Activated naive CD8-positive, alpha-beta T cell treated with anti-CD3 and anti-CD28 coated beads, Interleukin-2, amount 50 U/mL, for 24 hours (primary cell): ENCODE results near the gene GPR183.

Experiments used
- ATAC-seq: fragments of 150-1000 bp; cut with Tn5 transposase; one replicate; pipeline ENCODE4 v1.10.0; 2021
- DNase-seq: peaks from one replicate; pipeline ENCODE4 v3.0.0; 2021
- H3K27ac Mint-ChIP-seq: one replicate; pipeline ENCODE4 v1.8.0; 2021; ENCODE audit warnings: mild to moderate bottlenecking, mixed read lengths
- H3K27me3 Mint-ChIP-seq: one replicate; pipeline ENCODE4 v1.8.0; 2021; ENCODE audit warnings: mixed read lengths
- H3K36me3 Mint-ChIP-seq: one replicate; pipeline ENCODE4 v1.8.0; 2021; ENCODE audit warnings: low read depth, mixed read lengths
- H3K4me1 Mint-ChIP-seq: one replicate; pipeline ENCODE4 v1.8.0; 2021; ENCODE audit warnings: mixed read lengths
- H3K4me3 Mint-ChIP-seq: one replicate; pipeline ENCODE4 v1.8.0; 2021; ENCODE audit warnings: mild to moderate bottlenecking, moderate library complexity, mixed read lengths
- H3K9me3 Mint-ChIP-seq: one replicate; pipeline ENCODE4 v1.8.0; 2021; ENCODE audit warnings: mixed read lengths

The GPR183 gene

DNA sequence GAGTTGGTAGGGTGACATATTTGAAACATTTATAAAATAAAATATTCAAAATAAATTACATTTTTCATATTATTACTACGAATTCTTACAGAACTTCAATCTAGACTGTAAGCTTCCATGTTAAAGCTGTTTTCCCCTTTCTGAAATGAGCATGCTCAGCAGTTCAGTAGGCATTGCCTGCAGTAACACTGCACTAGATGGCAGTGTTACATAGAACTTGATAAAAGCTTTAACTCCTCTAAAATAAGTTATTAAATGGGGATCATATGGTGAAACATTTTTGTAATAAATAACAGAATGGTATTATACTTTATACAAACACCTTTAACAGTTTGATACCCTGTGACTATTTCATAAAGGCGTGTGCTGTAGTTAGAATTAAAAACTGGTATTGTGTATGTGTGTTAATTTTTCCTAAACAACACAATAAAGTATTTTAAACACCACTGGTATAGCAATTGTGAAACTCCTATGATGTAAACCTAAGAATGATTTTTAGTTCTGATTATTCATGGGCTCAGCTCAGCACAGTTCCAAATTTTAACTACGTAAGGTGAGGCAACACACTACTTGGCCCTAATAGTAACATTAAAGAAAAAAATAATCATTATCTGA lies 37.5 kb downstream of the GPR183 start:
- DNase-seq = no peak
- Mint-ChIP-seq H3K27ac (peak overlapping the region; percentile 85), H3K4me1 (peaks cover 76% of the 10 kb centered on the region), H3K4me3 (no peak overlapping the region), H3K9me3 (peaks cover 8% of the 10 kb centered on the region), H3K36me3 (peaks cover 39% of the 10 kb centered on the region), H3K27me3 (no peaks in the 10 kb centered on the region)
- ATAC-seq = peak; percentile 69

DNA sequence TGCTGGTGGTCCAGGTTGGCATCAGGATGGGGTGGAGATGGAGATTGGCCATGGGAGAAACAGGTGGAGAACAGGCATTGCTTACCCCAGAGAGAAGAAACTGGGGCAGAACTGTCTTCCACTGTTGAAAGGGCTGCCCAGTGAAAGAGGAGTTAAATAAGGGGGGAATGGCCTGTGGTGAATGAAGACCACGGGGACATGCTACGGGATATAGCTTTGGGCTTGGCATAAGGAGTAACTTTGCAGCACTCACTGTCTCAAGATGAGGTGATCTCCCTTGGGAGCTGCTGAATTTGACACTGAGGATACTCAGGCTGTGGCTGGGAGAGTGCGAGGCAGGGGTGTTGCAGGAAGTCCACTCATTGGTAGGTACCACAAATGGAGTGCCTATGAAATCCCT lies 38.4 kb downstream of the GPR183 start:
- H3K27me3 Mint-ChIP-seq = no peaks in the 10 kb centered on the region
- peaks cover 77% of the 10 kb centered on the region for H3K4me1 Mint-ChIP-seq
- no peak for ATAC-seq

DNA sequence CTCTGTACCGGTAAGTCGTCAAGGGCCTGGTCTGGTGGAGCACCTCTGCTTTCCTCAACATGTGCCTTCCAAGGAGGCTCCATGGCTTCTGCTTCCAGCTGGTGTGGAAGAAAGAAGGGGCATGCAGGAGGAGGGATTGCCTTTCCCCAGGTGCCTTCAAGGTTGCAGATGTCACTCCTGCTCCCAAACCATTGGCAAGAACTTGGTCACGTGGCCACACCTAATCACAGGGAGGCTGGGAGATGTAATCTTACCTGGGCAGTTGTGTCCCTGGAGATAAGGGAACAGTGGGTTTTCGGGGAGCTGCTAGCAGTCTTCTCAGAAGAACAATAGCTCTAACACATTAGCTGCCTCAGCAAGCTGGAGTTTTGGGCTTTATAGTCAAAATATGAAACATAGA lies 39.3 kb downstream of the GPR183 start:
- Mint-ChIP-seq H3K9me3 (peaks cover 8% of the 10 kb centered on the region), H3K27me3 (no peaks in the 10 kb centered on the region), H3K36me3 (peaks cover 32% of the 10 kb centered on the region), H3K27ac (no peak overlapping the region), H3K4me1 (peaks cover 77% of the 10 kb centered on the region), H3K4me3 (no peak overlapping the region)
- no peak for ATAC-seq
- DNase-seq = no peak

More for the DNA sequence above, 38.4 kb downstream of the GPR183 start:
- H3K4me3 Mint-ChIP-seq = no peak overlapping the region
- peaks cover 37% of the 10 kb centered on the region for H3K36me3 Mint-ChIP-seq
- H3K27ac Mint-ChIP-seq = no peak overlapping the region
- peaks cover 8% of the 10 kb centered on the region for H3K9me3 Mint-ChIP-seq
- DNase-seq = no peak

DNA sequence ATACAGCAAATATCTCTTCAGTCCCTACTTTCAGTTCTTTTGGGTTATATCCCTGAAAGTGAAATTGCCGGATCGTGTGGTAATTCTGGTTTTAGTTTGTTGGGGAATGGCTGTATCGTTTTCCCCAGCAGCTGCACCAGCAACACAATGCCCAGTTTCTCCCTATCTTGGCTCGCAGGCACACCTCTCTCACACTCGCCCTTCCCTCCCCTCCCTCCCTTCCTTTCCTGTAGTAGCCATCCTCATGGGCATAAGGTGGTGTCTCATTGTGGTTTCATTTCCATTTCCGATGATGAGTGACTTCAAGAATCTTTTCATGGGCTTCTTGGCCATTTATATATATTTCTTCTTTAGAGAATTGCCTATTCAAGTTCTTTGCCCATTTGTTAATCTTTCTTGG lies 40.4 kb downstream of the GPR183 start:
- DNase-seq (no peak), ATAC-seq (no peak)
- no peak overlapping the region for H3K27ac Mint-ChIP-seq
- no peak overlapping the region for H3K4me3 Mint-ChIP-seq
- H3K4me1 Mint-ChIP-seq = peaks cover 73% of the 10 kb centered on the region
- peaks cover 24% of the 10 kb centered on the region for H3K36me3 Mint-ChIP-seq
- H3K9me3 Mint-ChIP-seq = no peaks in the 10 kb centered on the region
- no peaks in the 10 kb centered on the region for H3K27me3 Mint-ChIP-seq

DNA sequence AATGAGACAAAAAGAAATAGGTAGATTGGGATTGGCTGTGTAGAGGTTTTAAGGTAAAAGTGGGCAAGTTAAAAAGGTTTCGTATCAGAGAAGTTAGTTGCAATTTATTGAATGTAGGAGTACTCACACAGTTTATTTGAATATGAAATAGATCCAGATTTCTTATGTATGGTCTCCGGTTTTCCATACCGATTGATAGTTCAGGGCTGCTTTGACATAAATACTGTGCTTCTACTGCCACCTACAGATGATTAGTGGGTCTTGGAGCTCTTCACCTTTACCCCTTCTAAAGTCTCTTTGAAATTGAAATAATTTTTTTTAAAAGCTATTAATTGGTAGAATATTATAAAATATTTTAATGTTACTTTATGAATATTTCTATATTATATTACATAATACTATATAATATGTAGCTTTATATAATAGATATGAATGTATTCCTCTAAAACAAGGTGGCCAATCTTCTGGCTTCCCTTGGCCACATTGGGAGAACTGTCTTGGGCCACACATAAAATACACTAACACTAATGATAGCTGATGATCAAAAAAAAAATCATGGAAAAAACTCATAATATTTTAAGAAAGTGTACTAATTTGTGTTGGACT lies 41.3 kb downstream of the GPR183 start:
- peak; percentile 64 for ATAC-seq
- no peak for DNase-seq
- Mint-ChIP-seq H3K9me3 (no peaks in the 10 kb centered on the region), H3K4me3 (peak overlapping the region; percentile 25), H3K27me3 (no peaks in the 10 kb centered on the region), H3K36me3 (peaks cover 15% of the 10 kb centered on the region), H3K27ac (peak overlapping the region; percentile 89), H3K4me1 (peaks cover 71% of the 10 kb centered on the region)

DNA sequence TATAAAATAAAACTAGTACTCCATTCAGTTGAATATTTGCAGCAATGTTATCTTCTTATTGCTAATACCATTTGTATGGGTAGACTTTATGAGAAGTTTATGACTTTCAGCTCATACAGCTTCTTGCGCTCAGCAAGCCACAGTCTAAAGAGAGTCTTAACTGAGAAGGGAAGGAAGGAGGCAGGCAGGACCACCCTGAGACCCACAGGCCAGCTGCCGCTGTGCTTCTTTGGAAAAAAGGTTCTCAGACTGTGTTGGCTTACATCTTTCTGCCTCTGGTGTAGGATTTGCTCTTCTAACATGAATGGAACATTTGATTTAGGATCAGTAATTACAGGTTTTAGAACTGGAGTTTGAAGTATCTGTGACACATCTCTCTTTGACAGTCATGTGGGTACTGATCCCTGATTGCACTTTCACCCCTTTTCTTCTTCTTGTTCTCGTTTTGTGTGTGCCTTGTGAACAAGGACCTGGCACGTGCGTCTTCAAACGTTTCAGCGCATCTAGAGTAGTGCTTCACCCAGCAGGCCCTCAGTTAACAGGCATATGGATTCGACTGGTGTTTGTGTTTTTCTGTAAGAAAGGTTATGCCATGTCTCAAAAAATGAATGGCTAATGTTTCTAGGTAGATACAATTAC lies 41.9 kb downstream of the GPR183 start:
- Mint-ChIP-seq H3K4me3 (peak overlapping the region; percentile 25), H3K9me3 (no peaks in the 10 kb centered on the region), H3K4me1 (peaks cover 70% of the 10 kb centered on the region)

DNA sequence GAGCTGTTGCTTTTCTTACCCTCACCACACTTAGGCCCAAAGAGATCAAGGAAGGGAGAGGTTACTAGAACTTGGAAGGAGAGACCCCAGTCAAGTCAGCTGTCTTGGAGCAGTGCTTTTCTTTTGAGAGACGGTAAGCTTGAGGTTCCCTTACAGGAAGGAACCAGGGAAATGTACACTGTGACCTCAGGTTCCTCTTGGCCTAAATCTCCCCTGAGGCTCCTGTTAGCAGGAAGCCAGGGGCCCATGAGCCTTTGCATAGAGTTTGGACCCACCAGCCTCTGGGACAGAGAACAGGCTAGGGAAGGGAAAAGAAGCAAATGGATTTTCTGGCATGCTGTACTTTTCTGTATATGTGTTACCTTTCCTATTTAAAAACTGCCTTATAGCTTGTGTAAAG lies 43.1 kb downstream of the GPR183 start:
- H3K4me3 Mint-ChIP-seq = no peak overlapping the region
- H3K4me1 Mint-ChIP-seq = peaks cover 72% of the 10 kb centered on the region
- peak overlapping the region; percentile 89 for H3K27ac Mint-ChIP-seq
- no peaks in the 10 kb centered on the region for H3K9me3 Mint-ChIP-seq
- DNase-seq (no peak), ATAC-seq (no peak)
- peaks cover 18% of the 10 kb centered on the region for H3K36me3 Mint-ChIP-seq
- H3K27me3 Mint-ChIP-seq = no peaks in the 10 kb centered on the region

More for the DNA sequence above, 41.9 kb downstream of the GPR183 start:
- H3K27me3 Mint-ChIP-seq = no peaks in the 10 kb centered on the region
- peak overlapping the region; percentile 89 for H3K27ac Mint-ChIP-seq
- ATAC-seq (peak; percentile 55), DNase-seq (no peak)
- peaks cover 14% of the 10 kb centered on the region for H3K36me3 Mint-ChIP-seq

DNA sequence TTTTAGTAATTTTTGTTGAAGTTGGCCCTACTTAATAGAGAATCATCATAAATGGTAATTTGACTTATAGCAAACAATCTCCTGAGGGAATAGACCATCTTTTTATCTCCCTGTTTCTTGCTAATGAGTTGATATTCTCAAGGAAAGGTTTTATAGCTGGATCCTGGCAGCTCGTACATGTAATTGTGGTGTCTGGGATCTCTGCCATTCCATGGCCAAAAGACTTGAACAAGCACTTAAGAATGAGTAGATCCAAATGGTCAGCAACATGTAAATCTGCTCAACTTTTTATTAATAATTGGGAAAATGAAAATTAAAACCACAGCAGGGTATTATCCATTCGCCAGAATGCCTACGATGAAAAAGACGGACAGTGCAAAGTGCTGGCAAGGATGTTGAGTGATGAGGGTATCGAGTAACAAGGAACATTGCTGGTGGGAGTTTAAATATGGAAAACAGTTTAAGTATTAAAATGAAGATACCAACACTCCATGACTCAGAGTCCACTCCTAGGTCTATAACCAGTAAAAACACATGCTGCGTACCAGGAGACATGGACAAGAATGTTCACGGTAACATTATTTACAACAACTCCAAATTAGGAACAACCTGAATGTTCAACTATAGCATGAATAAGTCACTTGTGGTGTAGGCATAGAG lies 43.9 kb downstream of the GPR183 start:
- Mint-ChIP-seq H3K27ac (peak overlapping the region; percentile 50), H3K4me3 (no peak overlapping the region), H3K9me3 (no peaks in the 10 kb centered on the region), H3K27me3 (no peaks in the 10 kb centered on the region), H3K4me1 (peaks cover 74% of the 10 kb centered on the region), H3K36me3 (peaks cover 18% of the 10 kb centered on the region)
- DNase-seq (no peak), ATAC-seq (no peak)

DNA sequence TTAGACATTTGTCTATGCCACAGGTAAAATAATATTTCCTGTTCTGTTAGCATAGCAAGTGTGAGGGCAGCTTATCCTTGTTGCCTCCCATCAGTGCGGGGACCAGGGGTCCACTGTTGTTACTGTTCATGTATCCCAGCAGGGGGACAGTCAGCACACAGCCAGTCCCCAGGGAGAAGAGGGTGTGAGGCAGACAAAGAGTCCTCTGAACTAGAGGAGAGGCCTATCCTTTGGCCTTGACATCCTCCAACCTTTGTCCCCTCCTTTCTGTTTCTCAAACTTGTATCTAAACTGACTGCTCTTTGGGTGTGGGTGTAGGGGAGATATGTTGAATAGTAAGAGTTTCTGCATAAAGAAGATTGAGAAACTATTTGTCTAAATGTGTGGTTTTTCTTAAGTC lies 46.1 kb downstream of the GPR183 start:
- Mint-ChIP-seq H3K4me1 (peaks cover 83% of the 10 kb centered on the region), H3K36me3 (peaks cover 25% of the 10 kb centered on the region)
- no peak for ATAC-seq

DNA sequence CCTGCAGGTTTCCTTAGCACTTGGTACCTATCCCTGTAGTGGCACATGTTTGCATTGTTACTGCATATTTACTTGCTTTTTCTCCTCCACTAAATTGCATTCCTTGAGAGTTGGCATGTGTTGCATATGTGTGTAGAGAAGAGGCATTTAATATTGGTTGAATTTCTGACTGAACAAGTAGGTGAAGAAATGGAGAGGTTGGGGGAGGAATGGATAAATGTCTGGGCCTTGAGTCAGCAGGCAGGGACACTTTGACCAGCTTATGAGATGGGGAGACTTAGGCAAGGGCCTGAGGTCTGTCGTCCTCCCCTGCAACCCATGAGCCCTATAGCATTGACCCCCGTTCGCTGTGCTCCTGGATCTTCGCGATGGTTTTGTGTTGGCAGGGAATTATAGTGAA lies 47.0 kb downstream of the GPR183 start:
- Mint-ChIP-seq H3K27me3 (no peaks in the 10 kb centered on the region), H3K4me1 (peaks cover 85% of the 10 kb centered on the region), H3K36me3 (peaks cover 26% of the 10 kb centered on the region), H3K4me3 (peak overlapping the region; percentile 96), H3K9me3 (no peaks in the 10 kb centered on the region), H3K27ac (peak overlapping the region; percentile 98)
- no peak for DNase-seq
- ATAC-seq = no peak

More for the DNA sequence above, 46.1 kb downstream of the GPR183 start:
- Mint-ChIP-seq H3K4me3 (no peak overlapping the region), H3K27me3 (no peaks in the 10 kb centered on the region), H3K9me3 (no peaks in the 10 kb centered on the region), H3K27ac (peak overlapping the region; percentile 55)
- DNase-seq = no peak

DNA sequence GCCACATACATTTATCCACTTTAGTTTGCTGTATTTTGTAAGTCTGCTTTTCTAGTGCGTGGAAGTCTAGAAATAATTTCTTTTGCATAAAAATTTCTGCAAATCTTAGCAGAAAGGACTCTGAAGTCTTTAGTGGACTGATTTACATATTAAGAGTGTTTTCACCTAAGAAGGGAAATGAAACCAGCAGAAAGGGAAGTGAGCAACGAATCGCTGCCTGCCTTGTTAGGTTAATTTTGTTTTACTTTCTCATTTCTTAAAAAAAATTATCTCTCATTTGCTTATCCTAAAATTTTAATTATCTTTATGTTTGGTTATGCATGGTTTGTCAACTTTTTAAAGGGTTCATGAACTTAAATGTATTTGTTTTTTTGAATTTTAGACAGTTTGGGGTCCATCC lies 48.3 kb downstream of the GPR183 start:
- Mint-ChIP-seq H3K36me3 (peaks cover 36% of the 10 kb centered on the region), H3K9me3 (no peaks in the 10 kb centered on the region), H3K27ac (peak overlapping the region; percentile 98), H3K4me3 (peak overlapping the region; percentile 96), H3K4me1 (peaks cover 82% of the 10 kb centered on the region), H3K27me3 (no peaks in the 10 kb centered on the region)
- DNase-seq = no peak
- no peak for ATAC-seq

DNA sequence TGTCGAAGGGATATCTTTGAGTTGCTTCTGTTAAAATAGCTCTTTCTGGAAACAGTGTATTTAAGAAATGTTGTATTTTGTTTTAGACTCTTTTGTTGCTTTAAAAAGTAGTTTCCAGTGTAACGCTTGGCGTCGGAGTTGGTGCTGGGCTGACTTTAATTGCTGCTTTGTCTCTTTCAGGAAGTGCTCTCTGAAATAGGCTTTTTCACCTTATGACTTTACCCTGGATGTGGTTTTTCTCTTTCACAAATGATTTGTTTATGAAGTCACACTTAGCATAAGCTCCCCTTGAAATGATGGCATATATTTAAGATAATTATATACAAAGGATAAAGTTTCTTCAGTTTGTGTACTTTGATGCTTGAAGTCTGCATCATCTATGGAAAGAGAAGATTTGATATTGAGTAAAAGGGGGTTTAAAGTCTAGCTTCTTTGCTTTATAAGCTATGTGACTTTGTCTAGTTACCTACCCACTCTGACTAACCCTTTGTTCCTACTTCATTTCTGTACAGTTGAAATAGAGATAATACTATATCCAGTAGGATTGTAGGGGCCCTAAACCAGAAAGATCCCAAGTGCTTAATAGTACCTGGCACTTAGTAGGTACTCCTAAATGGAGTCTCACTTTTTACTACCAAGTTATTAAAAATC lies 48.9 kb downstream of the GPR183 start, which contains the start of gene GPR18:
Gene GPR18, minus strand, starts transcription at position 170 of the 651 bp plus-strand sequence. CDS start 2,507 bp downstream, outside the sequence.
- peaks cover 80% of the 10 kb centered on the region for H3K4me1 Mint-ChIP-seq
- ATAC-seq (peak; percentile 67), DNase-seq (no peak)
- H3K27ac Mint-ChIP-seq = peak within 1 kb of the TSS; percentile 98
- H3K9me3 Mint-ChIP-seq = no peaks in the 10 kb centered on the region
- H3K4me3 Mint-ChIP-seq = peak within 1 kb of the TSS; percentile 96
- H3K36me3 Mint-ChIP-seq = peaks cover 35% of the 10 kb centered on the region
- no peaks in the 10 kb centered on the region for H3K27me3 Mint-ChIP-seq

DNA sequence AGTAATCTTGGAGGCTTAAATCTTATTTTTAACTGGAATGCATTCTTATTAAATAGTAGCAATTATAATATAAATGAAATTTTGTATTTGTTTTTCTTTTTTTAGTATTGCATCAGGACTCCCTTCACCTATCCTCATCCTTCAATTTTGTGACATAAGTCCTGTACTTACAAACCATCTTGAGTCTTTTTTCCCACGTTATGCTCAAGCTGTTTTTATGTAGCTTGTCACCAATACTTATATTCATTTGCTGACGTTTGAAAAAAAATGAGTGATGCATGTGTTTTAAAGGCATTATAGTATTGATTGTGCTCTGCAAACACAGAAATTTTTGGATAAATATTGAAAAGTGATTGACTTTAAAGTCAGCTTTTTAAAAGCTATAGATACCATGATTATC lies 49.9 kb downstream of the GPR183 start:
- H3K36me3 Mint-ChIP-seq = peaks cover 35% of the 10 kb centered on the region

DNA sequence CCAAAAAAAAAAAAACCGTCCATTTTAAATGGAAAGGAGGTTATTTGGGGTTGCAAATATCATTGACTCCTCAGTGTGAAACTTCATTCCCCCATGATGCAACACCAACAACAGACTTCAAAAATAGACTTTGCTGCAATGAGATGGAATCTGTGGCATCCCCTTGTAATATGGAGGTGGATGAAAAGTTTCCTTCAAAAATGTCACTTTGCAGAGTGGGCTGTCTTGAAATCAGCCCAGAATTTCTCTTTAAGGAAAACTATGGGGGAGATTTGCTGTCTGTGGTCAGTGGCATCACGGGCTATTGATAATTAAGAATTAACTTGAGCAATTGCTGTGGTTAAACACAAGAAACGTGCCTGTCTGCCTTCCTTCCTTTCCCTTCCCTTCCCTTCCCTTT lies 50.5 kb downstream of the GPR183 start:
- H3K4me1 Mint-ChIP-seq = peaks cover 77% of the 10 kb centered on the region
- no peaks in the 10 kb centered on the region for H3K27me3 Mint-ChIP-seq
- peak; percentile 56 for ATAC-seq
- peak overlapping the region; percentile 96 for H3K4me3 Mint-ChIP-seq
- H3K36me3 Mint-ChIP-seq = peaks cover 38% of the 10 kb centered on the region
- no peak for DNase-seq
- peak overlapping the region; percentile 84 for H3K27ac Mint-ChIP-seq
- no peaks in the 10 kb centered on the region for H3K9me3 Mint-ChIP-seq

More for the DNA sequence above, 49.9 kb downstream of the GPR183 start:
- H3K4me1 Mint-ChIP-seq = peaks cover 76% of the 10 kb centered on the region
- peak overlapping the region; percentile 74 for H3K27ac Mint-ChIP-seq
- H3K4me3 Mint-ChIP-seq = peak overlapping the region; percentile 96
- no peak for DNase-seq
- no peaks in the 10 kb centered on the region for H3K9me3 Mint-ChIP-seq
- no peaks in the 10 kb centered on the region for H3K27me3 Mint-ChIP-seq
- no peak for ATAC-seq
